ENCODE measurements around the gene NR2C2AP.

DNA sequence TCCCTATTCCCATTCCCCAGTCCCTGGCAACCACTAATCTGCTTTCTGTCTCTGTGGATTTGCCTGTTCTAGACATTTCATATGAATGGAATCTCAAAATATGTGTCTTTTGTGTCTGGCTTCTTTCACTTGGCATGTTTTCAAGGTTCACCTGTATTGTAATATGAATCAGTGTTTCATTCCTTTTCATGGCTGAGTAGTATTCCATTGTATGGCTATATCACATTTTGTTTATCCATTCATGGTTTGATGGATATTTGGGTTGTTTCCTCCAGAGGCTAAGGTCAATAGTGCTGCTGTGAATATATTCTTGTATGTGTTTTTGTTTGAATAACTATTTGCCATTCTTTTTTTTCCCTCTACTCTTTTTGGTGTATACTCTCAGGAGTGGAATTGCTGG is 33.0 kb upstream of the NR2C2AP start:
- TF ChIP-seq HDGF (IDR thresholded peaks at IDR 0.05; ENCODE audit: borderline replicate concordance) = no peak
- TF ChIP-seq SP1 (IDR thresholded peaks at IDR 0.05) = no peak

All from HEK293T (cell line).